ENCODE results near the gene INF2.

INF2 gene

DNA sequence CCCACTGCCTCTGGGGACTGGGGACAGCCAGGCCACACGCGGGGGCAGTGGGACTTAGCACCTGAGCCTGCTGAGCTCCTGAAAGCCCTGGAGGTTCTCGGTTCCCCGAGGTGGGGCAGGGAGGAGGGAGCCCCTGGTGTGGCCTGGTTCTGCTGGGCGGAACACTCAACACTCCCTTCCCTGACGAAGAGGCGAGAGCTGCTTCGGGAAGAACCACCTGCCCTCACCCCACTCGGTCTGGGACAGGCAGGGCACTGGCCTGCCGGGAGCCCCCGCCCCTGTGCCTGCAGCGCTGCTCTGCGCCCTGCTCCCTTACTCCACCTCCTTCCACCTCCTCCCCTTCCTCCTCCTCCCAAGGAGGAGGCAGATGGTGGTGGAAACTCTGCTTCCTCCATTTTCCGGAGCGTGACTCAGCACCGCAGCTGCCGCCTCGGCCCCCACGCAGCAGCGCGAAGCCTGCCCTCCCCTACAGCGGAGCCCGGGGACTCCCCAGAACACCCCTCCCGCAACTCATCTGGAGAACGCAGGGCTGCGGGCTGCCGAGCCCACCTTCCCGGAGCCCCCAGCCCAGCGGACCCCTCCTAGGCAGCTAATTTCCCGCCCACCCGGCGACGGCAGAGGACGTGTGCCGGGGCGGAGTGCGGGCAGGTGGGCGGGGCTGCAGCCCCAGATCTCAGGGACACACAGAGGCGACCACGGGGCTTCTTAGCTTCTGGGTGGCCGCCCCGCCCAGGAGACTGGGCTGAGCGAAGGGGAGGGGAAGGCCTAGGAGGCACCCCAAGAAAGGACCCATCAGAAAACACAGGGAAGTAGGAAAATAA lies 11.7 kb upstream of the INF2 start:
- no peak for FAIRE-seq

GRCh38 chr14:104678346-104678745 lies 11.1 kb upstream of the INF2 start:
- FAIRE-seq: no peak

- FAIRE-seq: no peak
Measured at GRCh38 chr14:104678901-104679705, 10.3 kb upstream of the INF2 start.

DNA sequence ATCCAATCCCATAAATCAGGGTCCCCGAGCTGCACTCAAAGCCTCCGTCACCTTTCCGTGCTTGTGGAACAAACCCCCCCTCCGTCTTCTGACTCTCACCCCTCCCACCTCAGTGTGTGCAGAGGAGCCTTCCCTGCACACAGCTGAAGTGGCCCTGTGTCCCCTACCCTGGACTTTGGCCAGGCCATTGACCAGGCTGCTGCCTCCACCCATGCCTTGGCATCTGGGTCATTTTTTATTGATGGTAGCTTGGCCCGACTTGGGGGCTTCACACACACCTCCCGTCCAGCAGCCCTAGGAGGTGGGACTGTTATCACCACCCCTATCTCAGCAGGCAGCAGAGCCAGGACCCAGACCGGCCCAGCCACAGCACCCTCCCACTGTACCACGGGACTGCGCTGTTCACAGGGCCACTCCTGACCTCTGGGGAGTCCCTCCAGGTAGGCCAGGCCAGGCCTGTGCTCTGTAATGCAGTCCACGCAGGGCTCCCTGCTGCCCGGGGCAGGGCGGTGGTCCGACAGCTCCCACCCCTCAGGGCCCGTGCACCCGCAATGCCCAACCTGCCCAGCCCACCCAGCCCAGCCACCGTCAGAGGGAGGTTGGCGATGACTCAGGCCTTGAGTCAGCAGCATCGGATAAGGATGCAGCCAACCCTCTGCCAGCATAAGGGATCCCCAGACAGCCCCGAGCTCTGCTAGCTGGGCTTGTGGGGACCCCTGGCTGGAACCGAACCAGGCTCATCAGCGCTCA lies 9.2 kb upstream of the INF2 start:
- no peak for FAIRE-seq

- FAIRE-seq: no peak
Measured at GRCh38 chr14:104680806-104681688, 8.4 kb upstream of the INF2 start.

- FAIRE-seq: no peak
Measured at GRCh38 chr14:104681689-104682074, 7.7 kb upstream of the INF2 start.

- FAIRE-seq: no peak
Measured at GRCh38 chr14:104682107-104682593, 7.3 kb upstream of the INF2 start.

DNA sequence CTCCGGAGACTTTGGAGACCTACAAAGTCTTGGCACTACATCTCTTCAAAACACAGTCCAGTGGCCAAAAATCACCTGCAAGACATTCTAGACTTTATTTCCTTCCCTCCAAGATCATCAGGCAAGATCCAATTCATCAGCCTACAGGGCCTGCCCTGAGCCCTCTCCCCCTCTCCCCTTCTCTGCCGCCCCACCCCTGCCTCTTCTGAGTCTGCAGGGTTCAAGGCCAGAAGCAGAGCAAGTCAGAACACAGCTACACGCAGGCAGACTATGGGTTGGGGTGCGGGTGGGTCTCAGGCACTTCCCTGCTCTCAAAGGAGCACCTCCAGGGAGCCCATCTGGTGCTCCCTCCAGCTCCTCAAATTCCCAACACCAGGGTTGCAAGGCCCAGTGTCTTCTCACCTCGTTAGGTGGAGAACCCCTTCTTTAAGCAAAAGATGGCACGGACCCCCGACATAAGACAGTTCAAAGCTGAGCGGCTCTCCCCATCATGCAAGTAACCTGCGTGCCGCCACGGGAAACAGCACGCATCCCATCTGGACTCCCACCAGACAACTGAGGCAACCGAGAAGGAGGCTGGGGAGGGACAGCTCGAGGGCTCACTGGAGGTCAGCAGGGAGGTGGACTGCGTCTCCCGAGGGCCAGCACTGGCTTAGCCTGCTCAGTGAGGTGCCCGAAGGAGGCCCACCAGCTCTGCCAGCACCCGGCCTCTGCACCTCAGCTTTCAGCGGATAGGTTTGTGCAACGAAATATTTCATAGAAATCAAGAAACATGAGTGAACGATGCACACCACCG lies 5.6 kb upstream of the INF2 start:
- no peak for FAIRE-seq

DNA sequence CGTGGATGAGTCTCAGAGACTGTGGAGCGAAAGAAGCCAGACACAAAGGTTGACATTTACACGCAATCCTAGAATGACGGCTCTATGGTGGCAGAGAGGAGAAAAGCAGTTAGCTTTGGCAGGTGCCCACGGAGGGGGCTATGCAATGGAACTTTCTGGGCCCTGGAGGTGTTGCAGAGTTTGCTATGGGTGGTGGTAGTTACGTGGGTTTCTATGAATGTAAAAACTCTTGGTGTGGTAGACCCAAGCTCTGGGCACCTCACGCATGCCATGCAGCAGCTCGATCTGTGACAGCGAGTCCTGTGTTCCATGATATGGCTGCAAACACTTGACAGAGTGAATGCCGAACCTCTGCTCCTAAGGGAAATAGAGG lies 5.0 kb upstream of the INF2 start:
- FAIRE-seq: no peak

- no peak for FAIRE-seq
Measured at GRCh38 chr14:104685216-104685997, 4.0 kb upstream of the INF2 start.

DNA sequence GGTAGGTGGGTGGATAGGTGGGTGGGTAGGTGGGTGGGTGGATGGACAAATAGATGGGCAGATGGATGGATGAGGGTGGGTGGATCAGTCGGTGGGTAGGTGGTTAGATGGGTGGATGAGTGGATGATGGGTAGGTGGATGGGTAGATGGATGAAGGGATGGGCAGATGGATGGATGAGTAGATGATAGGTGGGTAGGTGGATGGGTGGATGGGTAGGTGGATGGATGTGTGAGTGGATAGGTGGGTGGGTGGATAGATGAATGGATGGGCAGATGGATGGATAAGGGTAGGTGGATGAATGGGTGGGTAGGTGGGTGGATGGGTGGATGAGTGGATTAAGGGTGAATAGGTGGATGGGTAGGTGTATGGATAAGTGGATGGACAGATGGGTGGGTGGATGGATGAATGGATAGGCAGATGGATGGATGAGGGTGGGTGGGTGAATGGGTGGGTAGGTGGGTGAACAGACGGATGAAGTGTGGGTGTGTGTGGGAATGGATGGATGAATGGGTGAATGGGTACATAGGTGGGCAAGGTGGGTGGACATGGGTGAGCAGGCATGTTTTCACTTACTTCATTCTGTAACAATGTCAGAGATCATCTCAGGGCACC lies 3.3 kb upstream of the INF2 start:
- FAIRE-seq: no peak

GRCh38 chr14:104686624-104687517 lies 2.5 kb upstream of the INF2 start:
- no peak for FAIRE-seq

- no peak for FAIRE-seq
Measured at GRCh38 chr14:104687601-104688504, 1.6 kb upstream of the INF2 start.

DNA sequence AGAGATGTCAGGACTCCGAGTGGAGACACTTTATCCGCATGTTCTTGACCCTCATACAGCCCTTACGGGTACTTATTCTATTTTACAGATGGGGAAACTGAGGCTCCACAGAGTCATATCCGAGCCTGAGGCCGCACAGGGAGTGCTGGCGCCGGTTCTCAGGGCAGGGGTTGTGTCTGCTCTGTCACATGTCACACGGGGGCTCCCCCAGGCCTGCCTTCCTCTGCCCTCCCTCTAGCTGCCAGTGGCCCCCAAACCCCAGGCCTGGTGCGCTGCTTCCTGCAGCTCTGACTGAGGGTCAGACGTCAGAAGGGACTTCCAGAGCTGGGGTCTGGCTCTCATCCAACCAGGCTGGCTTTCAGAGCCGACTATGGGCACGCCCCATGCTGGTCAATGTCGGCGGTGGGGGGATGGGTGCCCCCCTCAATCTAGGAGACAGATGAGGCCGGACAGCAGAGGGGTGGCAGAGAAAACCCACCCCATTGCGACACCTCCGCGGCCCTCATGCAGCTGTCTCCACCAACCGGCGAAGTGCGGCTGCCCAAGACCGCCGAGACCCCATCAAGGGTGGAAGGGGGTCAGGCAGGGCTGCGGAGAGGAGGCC lies 811 bp upstream of the INF2 start:
- no peak for FAIRE-seq

DNA sequence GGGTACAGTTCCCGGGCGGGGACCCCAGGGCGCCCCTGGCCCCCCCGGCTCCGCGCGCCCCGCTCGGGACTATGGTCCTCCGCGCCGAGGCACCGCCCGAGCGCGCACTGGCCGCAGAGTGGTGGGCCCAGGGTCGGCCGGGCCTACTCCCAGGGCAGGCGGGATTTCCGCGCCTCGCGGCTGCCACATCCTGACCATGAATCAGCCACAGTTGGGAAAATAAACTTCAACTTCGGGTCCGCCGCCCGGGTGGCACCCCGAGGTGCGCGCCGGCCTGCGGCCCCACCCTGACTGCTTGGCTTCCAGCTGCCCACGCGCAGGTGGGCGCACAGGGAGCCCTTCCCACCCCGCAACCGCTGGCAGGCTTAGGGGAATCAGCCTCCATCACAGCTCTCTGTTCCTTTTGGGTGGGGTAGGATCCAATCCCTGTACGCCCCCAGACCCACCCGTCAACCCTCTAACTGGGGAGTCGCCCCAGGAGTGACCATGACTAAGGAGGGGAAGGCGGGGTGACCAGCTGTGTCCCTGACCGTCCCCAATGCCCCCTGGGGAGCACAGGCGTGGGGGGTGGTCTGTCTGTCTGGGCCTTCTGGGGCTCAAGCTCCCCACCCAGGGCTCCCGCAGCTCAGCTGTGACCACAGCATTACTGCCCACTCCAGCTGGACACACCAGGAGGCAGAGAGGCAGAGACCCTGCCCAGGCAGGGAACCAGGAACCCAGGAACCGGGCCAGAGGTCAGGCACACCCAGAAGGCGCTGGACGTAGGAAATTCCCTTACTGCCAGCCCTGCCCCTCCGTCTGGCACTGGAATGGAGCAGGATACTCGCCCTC lies 678 bp downstream of the INF2 start:
- no peak for FAIRE-seq

GRCh38 chr14:104690861-104691455 lies 1.5 kb downstream of the INF2 start:
- FAIRE-seq: no peak

All from colon (tissue), 2 donors.